Ecto neural progenitor cell (in vitro differentiated cells): ENCODE data around the gene EFNA5.

Experiments
- DNase-seq: peaks from one replicate; pipeline ENCODE4 v3.0.0-alpha.2; 2018; ENCODE audit warnings: low spot score

The EFNA5 gene

DNA sequence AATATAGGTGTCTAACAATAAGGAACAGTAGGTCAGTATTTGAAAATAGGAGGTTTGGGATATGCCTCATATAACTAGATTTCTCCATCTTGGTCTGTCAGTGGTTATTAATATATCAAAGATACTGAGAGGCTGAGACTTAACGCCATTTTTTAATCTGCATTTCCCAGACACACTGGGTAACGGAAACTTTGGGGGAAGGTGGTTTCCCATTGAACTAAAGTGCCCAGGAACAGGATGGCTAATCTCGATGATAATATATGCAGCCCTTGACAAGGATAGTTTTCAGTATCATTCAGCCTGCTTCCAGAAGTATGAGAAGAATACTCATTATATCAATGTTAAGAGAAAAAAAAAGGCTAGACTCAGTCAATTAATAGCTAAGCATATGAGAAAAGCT, 30.7 kb downstream of the EFNA5 start:
- no peak for DNase-seq

DNA sequence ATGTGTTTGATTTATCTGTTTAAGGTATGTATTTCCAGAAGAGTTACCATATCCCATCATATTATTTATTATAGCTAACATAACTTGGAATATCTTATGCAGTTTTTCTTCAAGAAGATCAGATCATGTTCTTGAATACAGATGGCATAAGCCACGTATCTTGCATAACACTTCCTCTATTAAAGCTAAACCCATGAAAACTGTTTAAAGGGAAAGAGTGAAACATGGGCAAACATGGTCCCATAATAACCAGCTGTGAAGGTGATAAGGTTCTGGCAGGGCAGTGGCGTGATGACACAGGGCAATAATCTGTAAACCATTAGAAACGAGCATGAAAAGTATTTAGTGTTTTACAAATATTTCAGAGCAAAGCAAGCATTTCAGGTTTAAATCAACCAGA, 34.2 kb downstream of the EFNA5 start:
- DNase-seq: no peak

- DNase-seq: no peak
Measured at GRCh38 chr5:107636068-107636467, 34.7 kb downstream of the EFNA5 start.

DNA sequence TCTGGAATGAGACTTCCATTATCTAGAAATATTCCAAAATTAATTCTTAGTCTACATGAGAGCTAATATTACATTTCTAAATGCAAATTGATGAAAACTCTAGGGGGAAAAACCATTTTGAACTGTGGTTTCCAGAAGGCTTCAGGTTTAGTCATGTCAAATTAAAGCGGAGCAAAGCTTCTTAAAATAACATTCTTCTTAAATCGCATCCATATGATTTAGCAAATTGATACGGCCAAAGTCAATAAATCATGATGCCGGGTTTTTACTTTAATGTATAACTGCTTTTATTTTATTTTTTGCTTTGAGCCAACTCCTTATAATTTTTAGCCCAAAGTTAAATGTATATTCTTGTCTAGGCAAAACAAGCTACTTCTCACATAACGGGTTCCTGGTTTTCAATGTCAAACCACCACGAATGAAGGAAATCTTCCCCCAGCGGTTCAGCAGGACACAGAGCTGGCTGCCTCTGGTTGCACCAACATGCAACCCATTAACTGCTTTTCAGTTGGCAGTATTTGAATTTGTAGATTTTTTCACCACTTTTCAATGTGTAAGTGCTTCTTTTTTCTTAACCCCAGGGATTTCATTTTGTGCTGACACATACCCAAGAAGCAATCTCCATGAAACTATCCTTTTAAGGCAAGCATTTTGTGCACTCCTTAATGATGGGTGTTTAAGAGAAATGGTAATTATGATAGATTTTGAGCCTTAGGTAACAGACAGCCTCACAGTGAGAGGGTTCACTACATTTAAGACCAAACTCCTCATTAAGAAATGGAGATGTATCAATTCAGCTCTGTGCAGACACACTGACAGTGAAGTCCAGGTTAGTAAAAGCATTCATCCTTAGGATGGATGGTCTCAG, 35.5 kb downstream of the EFNA5 start:
- DNase-seq: no peak

- DNase-seq: no peak
Measured at GRCh38 chr5:107633171-107633901, 37.4 kb downstream of the EFNA5 start.

GRCh38 chr5:107631805-107632362, 38.9 kb downstream of the EFNA5 start:
- DNase-seq: no peak

DNA sequence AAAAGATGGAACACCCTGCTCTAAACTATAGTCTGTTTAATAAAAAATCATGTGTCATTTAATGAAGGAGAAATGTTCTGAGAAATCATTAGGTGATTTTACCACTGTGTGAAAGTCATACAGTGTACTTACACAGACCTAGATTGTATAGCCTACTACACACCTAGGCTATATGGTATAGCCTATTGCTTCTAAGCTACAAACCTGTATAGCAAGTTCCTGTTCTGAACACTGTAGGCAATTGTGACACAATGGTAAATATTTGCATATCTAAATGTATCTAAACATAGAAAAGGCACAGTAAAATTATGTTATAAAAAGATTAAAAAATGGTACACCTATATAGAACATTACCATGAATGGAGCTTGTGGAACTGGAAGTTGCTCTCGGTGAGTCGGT, 40.6 kb downstream of the EFNA5 start:
- no peak for DNase-seq

DNA sequence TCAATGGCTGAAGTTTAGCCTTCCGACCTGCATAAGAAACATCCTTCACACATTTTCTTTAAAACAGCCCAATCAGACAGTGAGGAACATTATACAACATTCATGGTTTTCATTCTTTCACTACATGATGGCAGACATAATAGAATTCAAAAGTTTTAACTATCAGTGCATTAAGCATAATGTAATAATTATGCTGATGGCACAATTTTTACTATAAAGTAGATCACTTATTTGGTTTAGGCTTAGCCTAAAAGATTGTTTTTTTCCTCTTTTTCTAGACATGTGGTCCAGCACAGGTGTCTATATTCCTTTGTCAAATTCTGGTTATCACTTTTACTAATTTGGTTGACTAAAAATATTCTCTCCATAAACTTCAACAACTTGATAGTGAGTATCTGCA, 46.5 kb downstream of the EFNA5 start:
- no peak for DNase-seq

DNA sequence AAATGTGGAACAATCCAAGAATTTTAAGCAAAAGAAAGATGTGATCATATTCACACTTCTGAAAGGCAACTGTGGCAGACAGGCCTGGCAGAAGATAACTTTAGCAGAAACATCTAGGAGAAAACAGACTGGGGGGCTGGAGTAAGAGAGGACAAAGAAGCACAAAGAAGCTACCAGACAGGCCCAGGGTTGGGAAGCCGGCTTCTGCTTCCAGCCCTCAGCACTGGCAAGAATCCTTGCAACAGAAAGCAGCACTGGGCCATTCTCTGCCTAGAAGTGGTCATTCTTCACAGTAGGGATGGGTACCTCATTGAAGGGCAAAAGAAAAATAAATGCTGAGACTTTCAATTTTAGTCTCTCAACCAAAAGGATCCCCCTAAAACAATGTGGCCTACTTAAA, 49.6 kb downstream of the EFNA5 start:
- no peak for DNase-seq

- no peak for DNase-seq
Measured at GRCh38 chr5:107619781-107620180, 51.0 kb downstream of the EFNA5 start.

DNA sequence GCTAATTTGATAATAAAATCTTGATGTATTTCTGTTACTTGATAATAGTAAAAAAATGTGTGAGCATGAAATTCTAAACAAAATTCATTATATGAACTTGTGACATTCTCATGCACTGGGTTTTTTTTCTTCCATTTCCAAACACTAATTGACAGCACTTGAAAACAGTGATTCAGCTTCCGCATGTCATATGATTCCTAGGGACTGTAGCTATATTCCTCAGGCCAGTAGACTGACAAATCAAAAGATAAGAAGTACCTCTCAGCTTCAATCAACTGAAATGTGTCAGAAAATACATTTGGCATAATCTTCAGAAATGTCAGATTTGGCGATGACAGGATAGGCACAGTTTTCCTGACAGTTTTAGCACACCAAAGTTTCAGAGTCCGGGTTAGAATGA, 52.5 kb downstream of the EFNA5 start:
- DNase-seq: no peak

DNA sequence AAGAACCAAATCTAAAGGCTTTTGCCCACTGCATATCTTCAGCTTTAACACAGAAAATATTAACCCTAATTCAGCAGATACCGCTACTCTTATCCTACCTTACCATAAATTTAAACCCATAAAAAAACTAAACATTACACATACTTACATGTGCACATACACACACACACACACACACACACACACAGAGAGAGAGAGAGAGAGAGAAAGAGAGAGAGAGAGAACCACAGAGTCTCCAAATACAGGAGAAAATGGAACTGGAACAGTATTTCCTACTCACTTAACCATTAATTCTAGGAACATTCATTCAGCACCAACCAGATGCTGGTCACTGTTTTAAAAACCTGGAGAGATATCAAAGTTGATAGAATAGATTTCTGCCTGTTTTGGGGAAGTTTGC, 53.7 kb downstream of the EFNA5 start:
- DNase-seq: no peak

GRCh38 chr5:107616213-107616612, 54.5 kb downstream of the EFNA5 start:
- DNase-seq: no peak

- no peak for DNase-seq
Measured at GRCh38 chr5:107615299-107615817, 55.4 kb downstream of the EFNA5 start.

GRCh38 chr5:107612541-107612940, 58.2 kb downstream of the EFNA5 start:
- no peak for DNase-seq

DNA sequence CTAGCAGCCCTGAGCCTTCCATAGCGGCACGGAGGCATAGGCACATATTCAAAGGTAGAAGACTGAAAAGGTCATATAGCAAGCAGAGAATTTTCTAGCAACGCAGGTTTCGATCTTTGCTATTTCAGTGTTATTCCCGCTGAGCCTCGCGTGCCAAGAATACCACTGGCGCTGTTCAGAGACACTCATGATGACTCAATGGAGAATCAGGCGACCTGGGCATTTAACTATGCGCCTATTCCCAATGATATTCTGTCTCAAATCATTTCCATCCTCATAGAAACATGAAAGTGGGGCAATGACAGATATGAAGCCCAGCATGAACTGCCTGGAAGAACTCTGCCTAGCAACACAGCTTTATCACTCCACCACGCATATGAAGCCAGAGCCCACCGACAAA, 59.9 kb downstream of the EFNA5 start:
- no peak for DNase-seq

GRCh38 chr5:107607671-107608345, 62.9 kb downstream of the EFNA5 start:
- DNase-seq: no peak

- DNase-seq: no peak
Measured at GRCh38 chr5:107607196-107607595, 63.5 kb downstream of the EFNA5 start.

GRCh38 chr5:107605596-107606125, 65.1 kb downstream of the EFNA5 start:
- DNase-seq: no peak

- DNase-seq: no peak
Measured at GRCh38 chr5:107604990-107605389, 65.7 kb downstream of the EFNA5 start.

- DNase-seq: no peak
Measured at GRCh38 chr5:107604146-107604910, 66.4 kb downstream of the EFNA5 start.
